ENCODE results near the gene HEPN1.

DNA sequence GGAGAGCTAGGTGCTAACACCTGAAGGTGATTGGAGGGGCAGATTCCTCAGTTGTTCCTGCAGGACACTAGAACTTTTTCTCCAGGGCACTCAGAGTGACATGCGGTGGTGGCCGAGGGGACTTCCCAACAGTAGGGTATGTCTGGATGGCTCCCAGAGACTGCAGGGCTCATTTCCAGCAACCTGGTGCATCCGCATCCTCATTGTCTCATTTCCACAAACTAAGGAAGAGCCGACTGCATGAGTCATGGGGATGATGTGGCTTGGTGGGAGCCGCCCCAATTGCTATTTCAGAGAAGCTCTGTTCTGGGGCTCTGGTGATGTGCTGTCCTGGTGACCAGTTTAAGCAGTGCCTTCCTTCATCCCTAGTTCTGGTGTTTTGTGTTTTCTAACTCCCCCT is 18.6 kb upstream of the HEPN1 start:
- TF ChIP-seq ZNF404 (tag by site-specific recombination; IDR thresholded peaks at IDR 0.05) (no peak), ZNF274 (IDR thresholded peaks at IDR 0.05; ENCODE audit: low read length) (no peak), ZNF274 (tag by site-specific recombination; IDR thresholded peaks at IDR 0.05; ENCODE audit: borderline replicate concordance) (no peak), ZNF155 (tag by site-specific recombination; IDR thresholded peaks at IDR 0.05) (no peak), ZNF639 (tag by site-specific recombination; IDR thresholded peaks at IDR 0.05) (no peak)
